SK-N-SH treated with all-trans-retinoic acid at 6 μM for 48 hours (cell line): ENCODE results near the gene CPSF3.

Source experiments
- ATAC-seq: fragments of 200-7000 bp; cut with Tn5 transposase; 3 replicates; pipeline ENCODE4 v1.9.1; 2020; ENCODE audit warnings: mild to moderate bottlenecking, moderate library complexity
- ARNTL ChIP-seq: fragments of 450-650 bp; formaldehyde crosslinking; IDR thresholded peaks from 2 replicates; pipeline ENCODE4 v1.5.0; 2020; ENCODE audit warnings: low read depth, mild to moderate bottlenecking, moderate library complexity, borderline replicate concordance
- BACH2 ChIP-seq: fragments of 250-450 bp; sonication (Bioruptor Pico); IDR thresholded peaks from 2 replicates; pipeline ENCODE4 v1.9.0; 2021; ENCODE audit warnings: mild to moderate bottlenecking, borderline replicate concordance
- CSDC2 ChIP-seq: fragments of 250-450 bp; sonication (Bioruptor Pico); IDR thresholded peaks from 2 replicates; pipeline ENCODE4 v1.5.0; 2020; ENCODE audit warnings: mild to moderate bottlenecking, moderate library complexity
- CSRNP3 ChIP-seq: fragments of 250-450 bp; sonication (Bioruptor Pico); IDR thresholded peaks from 2 replicates; pipeline ENCODE4 v1.5.1; 2021; ENCODE audit warnings: mild to moderate bottlenecking, moderate library complexity
- ESRRG ChIP-seq: fragments of 250-450 bp; sonication (Bioruptor Pico); IDR thresholded peaks from 2 replicates; pipeline ENCODE4 v1.6.1; 2021; ENCODE audit warnings: mild to moderate bottlenecking
- GLIS3 ChIP-seq: fragments of 250-450 bp; sonication (Bioruptor Pico); IDR thresholded peaks from 2 replicates; pipeline ENCODE4 v1.5.0; 2020; ENCODE audit warnings: mild to moderate bottlenecking, moderate library complexity
- ISL1 ChIP-seq: fragments of 250-450 bp; sonication (Bioruptor Pico); IDR thresholded peaks from 2 replicates; pipeline ENCODE4 v2.1.2; 2022; ENCODE audit warnings: mild to moderate bottlenecking, moderate library complexity
- OSR1 ChIP-seq: fragments of 250-450 bp; sonication (Bioruptor Pico); IDR thresholded peaks from 2 replicates; pipeline ENCODE4 v1.8.0; 2022; ENCODE audit warnings: moderate library complexity, mild to moderate bottlenecking, inconsistent platforms
- PPARA ChIP-seq: fragments of 250-450 bp; sonication (Bioruptor Pico); IDR thresholded peaks from 2 replicates; pipeline ENCODE4 v1.5.0; 2020; ENCODE audit warnings: mild to moderate bottlenecking, borderline replicate concordance
- RARB ChIP-seq: fragments of 250-450 bp; sonication (Bioruptor Pico); IDR thresholded peaks from 2 replicates; pipeline ENCODE4 v1.8.0; 2021; ENCODE audit warnings: mild to moderate bottlenecking, moderate library complexity
- SNAI2 ChIP-seq: fragments of 250-450 bp; sonication (Bioruptor Pico); IDR thresholded peaks from 2 replicates; pipeline ENCODE4 v1.5.0; 2020; ENCODE audit warnings: mild to moderate bottlenecking, moderate library complexity
- ZFP3 ChIP-seq: fragments of 250-450 bp; sonication (Bioruptor Pico); IDR thresholded peaks from 2 replicates; pipeline ENCODE4 v1.5.0; 2020; ENCODE audit warnings: mild to moderate bottlenecking, moderate library complexity
- ZFP30 ChIP-seq: fragments of 450-650 bp; formaldehyde crosslinking; IDR thresholded peaks from 2 replicates; pipeline ENCODE4 v1.5.0; 2022; ENCODE audit warnings: mild to moderate bottlenecking, moderate library complexity
- ZNF565 ChIP-seq: fragments of 450-650 bp; formaldehyde crosslinking; conservative IDR thresholded peaks from 2 replicates; pipeline ENCODE4 v1.5.0; 2020; ENCODE audit warnings: low read depth, mild to moderate bottlenecking, moderate library complexity
- ZNF70 ChIP-seq: fragments of 450-650 bp; formaldehyde crosslinking; IDR thresholded peaks from 2 replicates; pipeline ENCODE4 v1.5.0; 2020; ENCODE audit warnings: mild to moderate bottlenecking, moderate library complexity
- ZNF8 ChIP-seq: fragments of 450-650 bp; formaldehyde crosslinking; IDR thresholded peaks from 2 replicates; pipeline ENCODE4 v1.5.0; 2020; ENCODE audit warnings: mild to moderate bottlenecking, moderate library complexity
- TF ChIP-seq, protein P1 (sequence below): fragments of 250-450 bp; sonication (Bioruptor Pico); IDR thresholded peaks from 2 replicates; pipeline ENCODE4 v1.8.0; 2020; ENCODE audit warnings: mild to moderate bottlenecking, moderate library complexity, borderline replicate concordance
- TF ChIP-seq, protein P2 (sequence below): fragments of 250-450 bp; sonication (Bioruptor Pico); IDR thresholded peaks from 2 replicates; pipeline ENCODE4 v1.5.0; 2020; ENCODE audit warnings: mild to moderate bottlenecking, moderate library complexity
- TF ChIP-seq, protein P3 (sequence below): fragments of 250-450 bp; sonication (Bioruptor Pico); IDR thresholded peaks from 2 replicates; pipeline ENCODE4 v1.8.0; 2021; ENCODE audit warnings: low read depth, mild to moderate bottlenecking, moderate library complexity, borderline replicate concordance
- TF ChIP-seq, protein P4 (sequence below): fragments of 250-450 bp; sonication (Bioruptor Pico); IDR thresholded peaks from 2 replicates; pipeline ENCODE4 v1.5.1; 2020; ENCODE audit warnings: low read depth, mild to moderate bottlenecking, moderate library complexity

CPSF3 gene

GRCh38 chr2:9398881-9399780 is 24.3 kb upstream of the CPSF3 start:
- ATAC-seq = no peak; the same call in 2 of the 3 replicates

DNA sequence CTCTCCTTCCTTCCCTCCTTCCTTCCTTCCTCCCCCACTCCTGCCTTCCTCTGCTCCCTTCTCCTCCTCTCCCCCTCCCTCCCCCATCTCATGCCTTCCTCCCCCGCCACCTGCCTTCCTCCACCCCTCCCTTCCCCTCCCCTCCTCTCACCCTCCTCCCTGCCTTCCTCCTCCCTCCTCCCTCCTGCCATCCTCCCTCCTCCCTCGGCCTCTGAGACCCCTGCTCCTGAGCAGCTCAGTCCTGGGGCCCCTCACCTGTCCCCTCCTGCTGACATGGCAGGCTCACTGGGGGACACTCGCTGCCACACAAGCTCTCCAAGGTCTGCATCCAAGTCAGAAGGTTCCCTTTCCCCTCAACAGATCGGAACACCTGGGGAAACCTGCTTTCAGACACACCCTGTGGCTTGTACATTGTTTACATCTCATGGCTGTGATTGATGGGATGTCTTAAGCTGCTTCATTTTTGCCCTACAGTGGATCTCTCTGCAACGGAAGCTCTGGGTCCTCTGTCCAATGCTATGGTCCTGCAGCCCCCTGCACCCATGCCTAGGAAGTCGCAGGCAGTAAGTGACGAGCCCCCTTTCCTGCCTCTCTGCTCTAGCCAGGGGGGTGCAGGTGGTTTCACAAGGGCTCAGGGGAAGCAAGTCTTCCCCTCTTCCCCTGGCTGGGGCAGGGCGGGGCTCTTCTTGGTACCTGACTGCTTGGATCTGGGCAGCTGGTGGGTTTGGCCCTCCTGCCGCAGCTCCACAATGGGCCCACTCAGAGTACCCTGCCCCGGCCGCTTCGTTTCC is 23.0 kb upstream of the CPSF3 start:
- no peak for ATAC-seq
- TF ChIP-seq OSR1 (CRISPR knock-in tag) = no peak
- TF ChIP-seq, protein P1, sequence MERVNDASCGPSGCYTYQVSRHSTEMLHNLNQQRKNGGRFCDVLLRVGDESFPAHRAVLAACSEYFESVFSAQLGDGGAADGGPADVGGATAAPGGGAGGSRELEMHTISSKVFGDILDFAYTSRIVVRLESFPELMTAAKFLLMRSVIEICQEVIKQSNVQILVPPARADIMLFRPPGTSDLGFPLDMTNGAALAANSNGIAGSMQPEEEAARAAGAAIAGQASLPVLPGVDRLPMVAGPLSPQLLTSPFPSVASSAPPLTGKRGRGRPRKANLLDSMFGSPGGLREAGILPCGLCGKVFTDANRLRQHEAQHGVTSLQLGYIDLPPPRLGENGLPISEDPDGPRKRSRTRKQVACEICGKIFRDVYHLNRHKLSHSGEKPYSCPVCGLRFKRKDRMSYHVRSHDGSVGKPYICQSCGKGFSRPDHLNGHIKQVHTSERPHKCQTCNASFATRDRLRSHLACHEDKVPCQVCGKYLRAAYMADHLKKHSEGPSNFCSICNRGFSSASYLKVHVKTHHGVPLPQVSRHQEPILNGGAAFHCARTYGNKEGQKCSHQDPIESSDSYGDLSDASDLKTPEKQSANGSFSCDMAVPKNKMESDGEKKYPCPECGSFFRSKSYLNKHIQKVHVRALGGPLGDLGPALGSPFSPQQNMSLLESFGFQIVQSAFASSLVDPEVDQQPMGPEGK (CRISPR knock-in tag) = no peak
- TF ChIP-seq SNAI2 = no peak
- TF ChIP-seq BACH2 (CRISPR knock-in tag) = no peak
- no peak for TF ChIP-seq ZNF70
- no peak for TF ChIP-seq ESRRG (CRISPR knock-in tag)
- TF ChIP-seq ZFP3 (CRISPR knock-in tag) = no peak
- TF ChIP-seq CSRNP3 (CRISPR knock-in tag) = no peak
- no peak for TF ChIP-seq ZFP30 (CRISPR knock-in tag)
- TF ChIP-seq, protein P2, sequence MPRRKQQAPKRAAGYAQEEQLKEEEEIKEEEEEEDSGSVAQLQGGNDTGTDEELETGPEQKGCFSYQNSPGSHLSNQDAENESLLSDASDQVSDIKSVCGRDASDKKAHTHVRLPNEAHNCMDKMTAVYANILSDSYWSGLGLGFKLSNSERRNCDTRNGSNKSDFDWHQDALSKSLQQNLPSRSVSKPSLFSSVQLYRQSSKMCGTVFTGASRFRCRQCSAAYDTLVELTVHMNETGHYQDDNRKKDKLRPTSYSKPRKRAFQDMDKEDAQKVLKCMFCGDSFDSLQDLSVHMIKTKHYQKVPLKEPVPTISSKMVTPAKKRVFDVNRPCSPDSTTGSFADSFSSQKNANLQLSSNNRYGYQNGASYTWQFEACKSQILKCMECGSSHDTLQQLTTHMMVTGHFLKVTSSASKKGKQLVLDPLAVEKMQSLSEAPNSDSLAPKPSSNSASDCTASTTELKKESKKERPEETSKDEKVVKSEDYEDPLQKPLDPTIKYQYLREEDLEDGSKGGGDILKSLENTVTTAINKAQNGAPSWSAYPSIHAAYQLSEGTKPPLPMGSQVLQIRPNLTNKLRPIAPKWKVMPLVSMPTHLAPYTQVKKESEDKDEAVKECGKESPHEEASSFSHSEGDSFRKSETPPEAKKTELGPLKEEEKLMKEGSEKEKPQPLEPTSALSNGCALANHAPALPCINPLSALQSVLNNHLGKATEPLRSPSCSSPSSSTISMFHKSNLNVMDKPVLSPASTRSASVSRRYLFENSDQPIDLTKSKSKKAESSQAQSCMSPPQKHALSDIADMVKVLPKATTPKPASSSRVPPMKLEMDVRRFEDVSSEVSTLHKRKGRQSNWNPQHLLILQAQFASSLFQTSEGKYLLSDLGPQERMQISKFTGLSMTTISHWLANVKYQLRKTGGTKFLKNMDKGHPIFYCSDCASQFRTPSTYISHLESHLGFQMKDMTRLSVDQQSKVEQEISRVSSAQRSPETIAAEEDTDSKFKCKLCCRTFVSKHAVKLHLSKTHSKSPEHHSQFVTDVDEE (CRISPR knock-in tag) = no peak
- TF ChIP-seq PPARA (CRISPR knock-in tag) = no peak
- TF ChIP-seq ZNF8 (CRISPR knock-in tag) = no peak

More at GRCh38 chr2:9398881-9399780, 24.3 kb upstream of the CPSF3 start:
- TF ChIP-seq, protein P2 (CRISPR knock-in tag) = no peak
- TF ChIP-seq ZNF8 (CRISPR knock-in tag) (no peak), SNAI2 (no peak), BACH2 (CRISPR knock-in tag) (no peak), GLIS3 (CRISPR knock-in tag) (no peak), ZFP30 (CRISPR knock-in tag) (no peak), OSR1 (CRISPR knock-in tag) (no peak), ISL1 (no peak), ZNF565 (CRISPR knock-in tag) (no peak), RARB (CRISPR knock-in tag) (no peak), PPARA (CRISPR knock-in tag) (no peak), ZFP3 (CRISPR knock-in tag) (no peak), CSDC2 (CRISPR knock-in tag) (no peak), CSRNP3 (CRISPR knock-in tag) (no peak), ARNTL (CRISPR knock-in tag) (no peak), ESRRG (CRISPR knock-in tag) (no peak)
- TF ChIP-seq, protein P3, sequence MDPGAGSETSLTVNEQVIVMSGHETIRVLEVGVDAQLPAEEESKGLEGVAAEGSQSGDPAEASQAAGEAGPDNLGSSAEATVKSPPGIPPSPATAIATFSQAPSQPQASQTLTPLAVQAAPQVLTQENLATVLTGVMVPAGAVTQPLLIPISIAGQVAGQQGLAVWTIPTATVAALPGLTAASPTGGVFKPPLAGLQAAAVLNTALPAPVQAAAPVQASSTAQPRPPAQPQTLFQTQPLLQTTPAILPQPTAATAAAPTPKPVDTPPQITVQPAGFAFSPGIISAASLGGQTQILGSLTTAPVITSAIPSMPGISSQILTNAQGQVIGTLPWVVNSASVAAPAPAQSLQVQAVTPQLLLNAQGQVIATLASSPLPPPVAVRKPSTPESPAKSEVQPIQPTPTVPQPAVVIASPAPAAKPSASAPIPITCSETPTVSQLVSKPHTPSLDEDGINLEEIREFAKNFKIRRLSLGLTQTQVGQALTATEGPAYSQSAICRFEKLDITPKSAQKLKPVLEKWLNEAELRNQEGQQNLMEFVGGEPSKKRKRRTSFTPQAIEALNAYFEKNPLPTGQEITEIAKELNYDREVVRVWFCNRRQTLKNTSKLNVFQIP (CRISPR knock-in tag) = no peak
- TF ChIP-seq, protein P4, sequence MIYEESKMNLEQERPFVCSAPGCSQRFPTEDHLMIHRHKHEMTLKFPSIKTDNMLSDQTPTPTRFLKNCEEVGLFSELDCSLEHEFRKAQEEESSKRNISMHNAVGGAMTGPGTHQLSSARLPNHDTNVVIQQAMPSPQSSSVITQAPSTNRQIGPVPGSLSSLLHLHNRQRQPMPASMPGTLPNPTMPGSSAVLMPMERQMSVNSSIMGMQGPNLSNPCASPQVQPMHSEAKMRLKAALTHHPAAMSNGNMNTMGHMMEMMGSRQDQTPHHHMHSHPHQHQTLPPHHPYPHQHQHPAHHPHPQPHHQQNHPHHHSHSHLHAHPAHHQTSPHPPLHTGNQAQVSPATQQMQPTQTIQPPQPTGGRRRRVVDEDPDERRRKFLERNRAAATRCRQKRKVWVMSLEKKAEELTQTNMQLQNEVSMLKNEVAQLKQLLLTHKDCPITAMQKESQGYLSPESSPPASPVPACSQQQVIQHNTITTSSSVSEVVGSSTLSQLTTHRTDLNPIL (CRISPR knock-in tag) = no peak
